ENCODE measurements around the gene ADAMTS2. TPM values are rescaled to one million over a fixed set of nuclear protein-coding genes. Genes with fewer than 3 reads are reported as not detected.
A peak's percentile ranks its signal among the peaks of the same experiment; 100 is the strongest.

The ADAMTS2 gene
- total RNA-seq, 1 donor from 2014 or later, result 93.2 TPM

- no peaks in the 10 kb centered on the region for H3K9me3 Mint-ChIP-seq (ENCODE audit: low read depth)
- peak; percentile 65 for TF ChIP-seq CTCF (IDR thresholded peaks at IDR 0.05)
- H3K4me1 Mint-ChIP-seq (ENCODE audit: low read depth), result peaks cover 44% of the 10 kb centered on the region
- DNase-seq (ENCODE audit: low spot score), result no peak
- no peaks in the 10 kb centered on the region for H3K36me3 Mint-ChIP-seq (ENCODE audit: low read depth)
- no peak overlapping the region for H3K27ac Mint-ChIP-seq (ENCODE audit: unreplicated experiment)
- H3K4me3 Mint-ChIP-seq (ENCODE audit: unreplicated experiment), result no peak overlapping the region
- H3K27me3 Mint-ChIP-seq (ENCODE audit: low read depth), result no peaks in the 10 kb centered on the region
Measured at GRCh38 chr5:179261301-179262125, 83.7 kb downstream of the ADAMTS2 start.

- no peak for DNase-seq (ENCODE audit: low spot score)
- no peak for TF ChIP-seq CTCF (IDR thresholded peaks at IDR 0.05)
- Mint-ChIP-seq H3K27me3 (ENCODE audit: low read depth) (no peaks in the 10 kb centered on the region), H3K9me3 (ENCODE audit: low read depth) (no peaks in the 10 kb centered on the region), H3K4me1 (ENCODE audit: low read depth) (peaks cover 35% of the 10 kb centered on the region), H3K36me3 (ENCODE audit: low read depth) (no peaks in the 10 kb centered on the region), H3K4me3 (ENCODE audit: unreplicated experiment) (no peak overlapping the region), H3K27ac (ENCODE audit: unreplicated experiment) (no peak overlapping the region)
Measured at GRCh38 chr5:179260324-179261070, 84.8 kb downstream of the ADAMTS2 start.

- peak overlapping the region; percentile 95 for H3K27ac Mint-ChIP-seq (ENCODE audit: unreplicated experiment)
- peaks cover 29% of the 10 kb centered on the region for H3K4me1 Mint-ChIP-seq (ENCODE audit: low read depth)
- TF ChIP-seq CTCF (IDR thresholded peaks at IDR 0.05), result peak; percentile 20
- peak; percentile 74 for DNase-seq (ENCODE audit: low spot score)
- H3K9me3 Mint-ChIP-seq (ENCODE audit: low read depth), result no peaks in the 10 kb centered on the region
- H3K4me3 Mint-ChIP-seq (ENCODE audit: unreplicated experiment), result no peak overlapping the region
- H3K36me3 Mint-ChIP-seq (ENCODE audit: low read depth), result peaks cover 2% of the 10 kb centered on the region
- H3K27me3 Mint-ChIP-seq (ENCODE audit: low read depth), result no peaks in the 10 kb centered on the region
Measured at GRCh38 chr5:179259731-179260323, 85.4 kb downstream of the ADAMTS2 start.

- H3K4me1 Mint-ChIP-seq (ENCODE audit: low read depth), result peaks cover 24% of the 10 kb centered on the region
- no peak overlapping the region for H3K4me3 Mint-ChIP-seq (ENCODE audit: unreplicated experiment)
- TF ChIP-seq CTCF (IDR thresholded peaks at IDR 0.05), result no peak
- H3K9me3 Mint-ChIP-seq (ENCODE audit: low read depth), result no peaks in the 10 kb centered on the region
- peaks cover 4% of the 10 kb centered on the region for H3K36me3 Mint-ChIP-seq (ENCODE audit: low read depth)
- DNase-seq (ENCODE audit: low spot score), result peak; percentile 82
- no peaks in the 10 kb centered on the region for H3K27me3 Mint-ChIP-seq (ENCODE audit: low read depth)
- peak overlapping the region; percentile 95 for H3K27ac Mint-ChIP-seq (ENCODE audit: unreplicated experiment)
Measured at GRCh38 chr5:179258922-179259730, 86.1 kb downstream of the ADAMTS2 start.
